NCI-H226 (cell line): ENCODE data around the gene ARPC1B.
"Not testable (repeated sequence)": the region's sequence is repeated elsewhere in the genome, so short reads cannot be mapped to it uniquely, and the experiment has no call there.

Experiments used
- DNase-seq: peaks from one replicate; pipeline ENCODE4 v3.0.0-alpha.2; 2015

Gene ARPC1B

DNA sequence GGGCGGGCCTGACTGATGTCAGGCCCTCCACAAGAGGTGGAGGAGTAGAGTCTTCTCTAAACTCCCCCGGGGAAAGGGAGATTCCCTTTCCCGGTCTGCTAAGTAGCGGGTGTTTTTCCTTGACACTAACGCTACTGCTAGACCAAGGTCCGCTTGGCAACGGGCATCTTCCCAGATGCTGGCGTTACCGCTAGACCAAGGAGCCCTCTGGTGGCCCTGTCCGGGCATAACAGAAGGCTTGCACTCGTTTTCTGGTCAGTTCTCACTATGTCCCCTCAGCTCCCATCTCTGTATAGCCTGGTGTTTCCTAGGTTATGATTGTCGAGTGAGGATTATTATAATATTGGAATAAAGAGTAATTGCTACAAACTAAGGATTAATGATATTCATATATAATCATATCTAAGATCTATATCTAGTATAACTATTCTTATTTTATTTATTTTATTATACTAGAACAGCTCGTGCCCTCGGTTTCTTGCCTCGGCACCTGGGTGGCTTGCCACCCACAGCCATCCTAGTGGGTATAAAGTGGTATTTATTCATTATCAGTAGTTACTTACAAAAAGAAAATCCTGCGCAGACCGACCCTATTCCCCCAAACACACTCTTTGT, 41.1 kb downstream of the ARPC1B start:
- peak; percentile 32 for DNase-seq

DNA sequence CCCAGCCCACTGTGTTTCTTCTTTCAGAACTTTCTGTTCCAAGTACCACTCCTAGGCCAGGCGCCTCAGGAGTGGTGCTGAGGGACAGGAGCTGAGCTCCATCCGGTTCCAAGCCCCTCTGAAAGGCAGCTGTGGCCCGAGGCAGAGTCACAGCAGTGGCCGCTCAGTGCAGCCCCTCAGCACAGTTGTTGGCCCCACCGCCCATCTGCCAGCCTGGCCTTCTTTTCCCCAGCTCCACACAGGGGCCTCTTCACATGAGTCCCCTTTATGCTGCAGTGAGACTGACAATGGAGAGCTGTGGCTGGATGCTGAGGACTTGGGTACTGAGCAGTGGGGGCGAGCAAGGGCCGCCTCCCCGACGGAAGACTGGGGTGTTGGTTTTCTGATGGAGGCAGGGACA, 43.7 kb downstream of the ARPC1B start:
- no peak for DNase-seq

DNA sequence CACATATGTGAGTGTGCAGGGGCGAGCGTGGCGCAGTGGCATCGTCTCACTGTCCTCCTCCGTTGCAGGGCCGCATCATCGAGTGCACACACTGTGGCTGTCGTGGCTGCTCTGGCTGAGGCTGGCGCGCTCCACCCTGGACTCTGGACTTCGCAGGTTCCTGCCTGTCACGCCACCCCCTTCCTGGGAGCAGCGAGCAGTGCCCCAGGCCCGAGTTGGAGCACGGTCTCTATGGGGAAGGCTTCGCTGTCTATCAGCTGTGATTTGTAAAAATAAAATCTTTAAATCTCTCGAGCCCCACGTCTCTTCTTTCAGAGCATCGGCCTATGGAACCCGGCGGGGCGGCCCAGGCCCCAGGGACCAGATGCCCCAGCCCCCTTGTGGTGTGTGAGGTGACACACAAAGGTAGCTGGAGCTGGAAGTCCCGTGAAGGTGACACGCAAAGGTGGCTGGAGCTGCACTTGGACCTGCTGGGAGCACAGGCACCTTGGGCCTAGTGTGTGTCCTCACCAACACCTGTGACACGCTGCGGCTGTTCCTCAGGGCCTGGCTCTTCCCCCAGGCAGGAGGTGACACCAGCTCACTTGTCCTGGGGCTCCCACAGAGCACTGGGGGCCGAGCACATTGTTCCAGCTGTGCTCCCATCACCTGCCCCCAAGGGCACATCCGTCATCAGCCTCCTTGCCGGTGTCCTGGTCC, 44.9 kb downstream of the ARPC1B start:
- no peak for DNase-seq

DNA sequence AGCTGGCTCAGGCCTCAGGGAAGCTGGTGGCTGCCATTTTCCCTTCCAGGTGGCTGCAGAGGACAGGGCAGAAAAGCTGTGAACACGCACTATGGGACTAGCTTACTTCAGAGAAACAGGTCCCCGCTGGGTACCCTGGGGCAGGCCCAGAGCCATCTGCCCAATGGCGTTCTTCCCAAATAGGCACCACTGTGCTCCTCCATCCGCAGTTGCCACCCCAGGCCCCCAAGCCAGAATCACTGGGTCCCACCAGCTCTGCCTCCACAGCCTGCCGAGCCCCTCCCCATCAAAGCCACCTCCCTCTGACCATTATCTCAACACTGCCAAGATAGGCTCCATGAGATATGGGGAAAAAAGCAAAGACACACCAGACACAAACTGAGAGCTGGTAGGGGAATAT, 45.7 kb downstream of the ARPC1B start:
- DNase-seq, result no peak

DNA sequence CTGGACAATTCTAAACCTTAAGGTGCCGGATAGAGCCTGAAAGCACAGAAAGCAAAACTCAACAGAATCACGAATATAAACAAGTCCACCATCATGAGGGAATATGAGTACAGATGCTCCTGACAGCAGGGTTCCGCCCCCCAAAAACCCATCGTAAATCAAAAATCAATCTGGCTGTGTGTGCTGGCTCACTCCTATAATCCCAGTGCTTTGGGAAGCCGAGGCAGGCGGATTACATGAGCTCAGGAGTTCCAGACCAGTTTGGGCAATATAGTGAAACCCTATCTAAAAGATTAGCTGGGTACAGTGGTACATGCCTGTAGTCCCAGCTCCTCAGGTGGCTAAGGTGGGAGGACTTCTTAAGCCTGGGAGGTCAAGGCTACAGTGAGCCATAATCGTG, 46.5 kb downstream of the ARPC1B start:
- DNase-seq, result no peak

DNA sequence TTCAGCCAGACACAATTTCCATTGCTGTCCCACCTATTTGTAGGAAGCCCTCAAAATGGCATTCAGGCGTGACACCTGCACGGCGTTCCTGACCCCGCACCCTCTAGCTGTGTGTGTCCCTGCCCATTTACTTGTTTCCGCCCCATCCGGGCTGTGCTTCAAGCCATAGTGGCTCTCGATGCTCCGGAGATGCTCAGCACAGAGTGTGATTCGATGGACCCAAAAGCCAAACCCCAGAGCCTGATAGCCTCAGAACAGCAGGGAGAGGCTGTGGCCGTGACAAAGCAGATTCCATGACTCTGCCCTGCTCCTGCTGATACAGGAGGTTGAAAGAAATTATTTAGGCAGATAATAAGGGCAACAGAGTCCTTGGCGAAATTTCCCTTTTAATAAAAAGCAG, 47.7 kb downstream of the ARPC1B start:
- DNase-seq, result no peak

DNA sequence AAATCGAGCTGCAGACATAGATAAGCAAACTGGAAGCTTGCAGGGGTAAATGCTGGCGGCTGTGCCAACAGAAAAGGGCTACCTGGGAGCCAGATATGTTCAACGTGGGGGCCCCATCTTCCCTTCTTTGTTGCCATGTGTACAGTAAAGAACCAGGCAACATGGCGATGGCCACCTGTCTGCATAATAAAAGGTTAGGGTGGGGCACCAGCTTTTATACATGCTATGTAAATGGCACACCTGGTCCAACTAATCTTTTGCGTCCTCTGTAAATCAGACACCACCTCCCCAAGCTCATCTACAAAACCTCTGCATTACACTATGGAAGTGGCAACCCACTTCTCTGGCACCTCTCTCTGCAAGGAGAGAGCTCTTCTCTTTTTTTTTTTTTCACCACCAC, 48.1 kb downstream of the ARPC1B start:
- DNase-seq, result no peak

DNA sequence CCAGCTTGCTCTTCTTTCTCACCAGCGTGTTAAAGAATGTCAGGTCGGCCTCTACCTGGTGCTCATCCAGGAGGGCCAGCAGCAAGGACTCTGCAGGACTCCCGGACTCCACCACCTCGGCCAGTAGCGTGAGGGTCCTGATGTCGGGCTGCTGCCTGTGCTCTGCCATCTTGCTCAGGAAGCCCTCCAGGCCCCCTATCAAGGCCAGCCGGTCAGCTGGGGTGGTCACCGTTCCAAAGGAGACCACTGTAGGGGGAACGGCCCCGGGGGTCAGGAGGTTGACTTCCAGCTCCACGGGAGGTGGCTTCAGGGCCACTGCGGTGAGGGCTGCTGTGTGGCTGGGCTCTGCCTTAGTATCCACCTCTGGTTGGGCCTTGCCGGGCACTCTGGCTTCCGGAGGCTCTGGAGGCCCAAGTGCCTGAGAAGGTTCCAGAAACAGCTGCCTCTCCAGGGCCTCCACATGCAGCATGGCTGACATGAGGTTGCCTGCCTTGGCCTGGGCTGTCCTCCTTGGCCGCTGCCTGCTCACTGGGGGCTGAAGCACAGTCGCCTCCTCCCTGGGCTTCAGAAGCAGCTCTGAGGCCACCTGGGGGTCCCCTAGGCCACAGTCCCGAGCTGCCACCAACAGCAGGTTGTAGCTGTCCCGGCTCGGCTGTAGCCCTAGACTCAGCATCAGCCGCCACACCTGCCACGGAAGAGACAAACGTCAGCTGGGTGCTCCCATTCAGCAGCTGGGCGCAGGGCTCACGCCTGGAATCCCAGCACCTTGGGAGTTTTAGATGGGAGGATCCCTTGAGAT, 50.6 kb downstream of the ARPC1B start:
- DNase-seq, result no peak

DNA sequence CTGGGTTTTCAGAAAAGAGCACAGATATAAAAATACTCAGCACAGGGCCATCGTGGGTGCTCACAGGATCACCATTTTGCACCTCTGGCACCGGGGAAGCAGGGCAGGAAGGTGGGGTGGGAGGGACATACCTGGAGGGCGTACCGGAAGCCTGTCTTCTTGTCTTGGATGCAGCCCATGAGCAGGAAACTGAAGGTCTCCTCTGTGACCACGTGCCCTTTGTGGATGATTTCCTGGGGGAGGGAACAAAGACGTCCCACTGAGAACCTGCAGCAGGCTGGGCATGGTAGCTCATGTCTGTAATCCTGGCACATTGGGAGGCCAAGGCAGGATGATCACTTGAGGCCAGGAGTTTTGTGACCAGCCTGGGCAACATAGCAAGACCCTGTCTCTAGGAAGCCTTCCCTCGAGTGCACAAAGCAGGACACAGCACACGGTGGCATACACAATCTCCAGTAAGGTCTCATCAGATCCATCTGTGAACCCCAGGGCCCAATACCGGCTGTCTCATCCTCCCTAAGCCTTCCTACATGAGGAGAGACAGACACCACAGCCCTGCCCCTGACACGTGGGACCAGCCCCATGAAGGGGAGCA, 54.5 kb downstream of the ARPC1B start:
- DNase-seq, result no peak

DNA sequence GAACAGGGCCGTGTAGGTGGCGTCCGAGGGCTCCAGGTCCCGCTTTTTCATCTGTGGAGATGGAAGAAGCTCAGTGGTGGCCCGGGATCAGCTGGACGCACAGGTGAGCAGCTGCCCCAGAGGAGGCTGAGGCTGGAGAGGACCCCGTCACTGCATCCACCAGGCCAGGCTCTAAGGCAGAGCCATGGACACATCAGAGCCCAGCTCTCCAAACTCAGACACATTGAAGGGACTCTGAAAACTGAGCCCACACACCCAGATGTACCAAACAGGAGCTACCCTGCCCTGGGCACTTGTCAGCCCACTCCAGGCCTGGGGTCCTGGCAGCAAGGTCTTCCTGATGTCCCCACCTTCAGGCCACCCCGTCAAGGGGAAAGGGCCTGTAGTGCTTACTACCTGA, 55.2 kb downstream of the ARPC1B start:
- no peak for DNase-seq

DNA sequence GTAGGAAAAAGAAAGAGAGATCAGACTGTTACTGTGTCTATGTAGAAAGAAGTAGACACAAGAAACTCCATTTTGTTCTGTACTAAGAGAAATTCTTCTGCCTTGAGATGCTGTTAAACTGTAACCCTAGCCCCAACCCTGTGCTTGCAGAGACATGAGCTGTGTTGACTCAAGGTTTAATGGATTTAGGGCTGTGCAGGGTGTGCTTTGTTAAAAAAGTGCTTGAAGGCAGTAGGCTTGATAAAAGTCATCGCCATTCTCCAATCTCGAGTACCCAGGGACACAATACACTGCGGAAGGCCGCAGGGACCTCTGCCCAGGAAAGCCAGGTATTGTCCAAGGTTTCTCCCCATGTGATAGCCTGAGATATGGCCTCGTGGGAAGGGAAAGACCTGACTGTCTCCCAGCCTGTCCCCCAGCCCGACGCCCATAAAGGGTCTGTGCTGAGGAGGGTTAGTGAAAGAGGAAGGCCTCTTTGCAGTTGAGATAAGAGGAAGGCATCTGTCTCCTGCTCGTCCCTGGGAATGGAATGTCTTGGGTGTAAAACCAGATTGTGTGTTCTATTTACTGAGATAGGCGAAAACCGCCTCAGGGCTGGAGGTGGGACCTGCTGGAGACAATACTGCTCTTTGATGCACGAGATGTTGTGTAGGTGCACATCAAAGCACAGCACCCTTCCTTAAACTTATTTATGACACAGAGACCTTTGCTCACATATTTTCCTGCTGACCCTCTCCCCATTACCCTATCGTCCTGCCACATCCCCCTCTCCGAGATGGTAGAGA, 57.4 kb downstream of the ARPC1B start:
- DNase-seq, result not testable (repeated sequence)

DNA sequence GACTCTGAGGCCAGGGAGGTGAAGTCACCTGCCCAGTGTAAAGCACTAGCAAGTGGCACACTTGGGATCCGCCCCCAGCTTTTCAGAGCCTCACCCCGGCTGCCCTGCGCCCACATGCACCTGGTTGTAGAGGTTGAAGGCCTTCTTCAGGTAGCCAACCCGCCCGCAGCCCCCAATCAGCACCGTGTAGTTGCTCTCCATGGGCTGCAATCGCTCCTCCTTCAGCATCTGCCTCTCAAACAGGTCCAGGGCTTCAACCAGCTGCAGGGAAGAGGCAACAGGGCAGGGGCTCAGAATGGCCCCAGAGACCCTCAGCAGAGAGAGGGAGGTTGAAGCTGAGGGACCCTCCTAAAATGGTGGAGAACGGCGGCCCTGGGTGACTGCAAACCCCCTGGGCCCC, 58.6 kb downstream of the ARPC1B start:
- DNase-seq, result no peak

DNA sequence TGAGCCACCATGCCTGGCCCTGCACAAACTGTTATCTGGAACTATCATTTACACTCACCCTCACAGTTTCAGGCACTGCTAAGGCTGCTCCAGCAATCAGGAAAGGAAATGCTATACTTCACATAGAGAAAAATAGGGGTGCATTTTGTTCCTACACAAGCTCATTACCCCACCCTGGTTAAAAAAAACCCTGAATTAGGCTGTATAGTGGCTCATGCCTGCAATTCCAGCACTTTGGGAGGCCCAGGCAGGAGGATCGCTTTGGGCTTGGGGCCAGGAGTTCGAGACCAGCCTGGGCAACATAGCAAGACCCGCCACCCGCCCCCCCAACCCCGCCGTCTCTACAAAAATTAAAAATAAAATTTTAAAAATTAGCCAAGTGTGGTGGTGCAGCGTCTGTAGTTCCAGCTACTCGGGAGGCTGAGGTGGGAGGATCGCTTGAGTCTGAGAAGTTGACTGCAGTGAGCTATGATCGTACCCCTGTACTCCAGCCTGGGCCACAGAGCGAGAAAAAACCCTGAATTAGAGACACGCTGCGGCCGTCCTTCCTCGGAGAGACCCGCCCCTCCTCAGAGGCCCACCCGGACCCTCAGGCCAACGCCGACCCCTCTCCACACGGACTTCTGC, 63.5 kb downstream of the ARPC1B start:
- no peak for DNase-seq

DNA sequence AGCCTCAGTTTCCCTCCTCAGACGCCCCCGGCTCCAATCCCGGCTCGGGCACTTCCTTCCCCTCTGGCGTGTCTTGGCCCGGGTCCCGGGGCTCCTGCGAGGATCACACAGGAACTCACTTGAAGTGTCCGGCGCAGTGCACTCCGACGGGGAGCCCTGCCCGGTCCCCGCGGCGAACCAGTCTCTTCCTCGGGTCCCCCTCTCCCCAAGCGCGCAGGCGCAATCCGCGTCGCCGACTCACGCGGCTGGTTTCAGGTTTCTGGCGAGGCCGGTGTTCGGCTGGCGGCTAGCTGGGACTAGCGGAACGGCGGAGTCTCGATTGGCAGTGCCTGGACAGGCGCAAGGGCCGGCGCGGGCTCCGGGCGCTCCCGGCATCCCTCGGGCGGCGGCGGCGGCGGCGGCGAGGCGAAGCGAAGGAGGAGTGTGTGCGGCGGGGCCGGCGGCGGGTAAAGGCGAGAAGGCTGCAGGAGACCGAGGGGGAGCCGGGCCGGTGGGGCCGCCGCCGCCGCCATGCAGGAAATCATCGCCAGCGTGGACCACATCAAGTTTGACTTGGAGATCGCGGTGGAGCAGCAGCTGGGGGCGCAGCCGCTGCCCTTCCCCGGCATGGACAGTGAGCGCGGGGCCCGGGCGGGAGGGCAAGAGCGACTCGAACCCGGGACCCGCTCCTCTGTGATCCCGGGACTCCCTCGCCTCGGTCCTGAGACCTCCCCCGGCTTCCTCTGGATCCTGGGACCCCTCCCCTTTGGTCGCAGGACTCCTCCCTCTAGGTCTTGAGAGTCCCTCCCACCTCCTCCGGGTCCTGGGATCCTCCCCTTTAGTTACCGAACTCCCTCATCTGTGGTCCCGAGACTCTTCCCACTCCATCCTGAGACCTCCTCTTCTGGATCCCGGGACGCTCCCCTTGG, 64.3 kb downstream of the ARPC1B start, which contains the start of the genes CPSF4 and PTCD1:
Gene CPSF4 (plus strand): TSS at position 371 of the 908 bp plus-strand sequence. CDS start 140 bp downstream, at position 511.
Gene PTCD1 (minus strand): TSS at position 226 of the 908 bp plus-strand sequence. CDS start 3,556 bp downstream, outside the sequence.
- peak; percentile 94 for DNase-seq

DNA sequence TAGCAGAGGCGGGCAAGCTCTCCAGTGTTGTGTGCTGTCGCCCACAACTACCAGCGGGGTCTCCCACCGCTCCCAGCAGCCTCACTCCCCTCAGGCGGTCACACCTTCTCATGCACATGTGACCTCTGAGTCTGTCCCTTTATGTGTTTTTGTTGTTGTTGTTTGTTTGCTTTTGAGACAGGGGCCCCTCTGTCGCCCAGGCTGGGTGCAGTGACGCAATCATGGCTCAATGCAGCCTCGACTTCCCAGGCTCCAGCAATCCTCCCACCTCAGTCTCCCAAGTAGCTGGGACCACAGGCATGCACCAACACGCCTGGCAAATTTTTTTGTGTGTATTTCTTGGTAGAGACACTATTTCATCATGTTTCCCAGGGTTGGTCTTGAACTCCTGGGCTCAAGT, 65.7 kb downstream of the ARPC1B start:
- DNase-seq, result no peak
